HepG2 (cell line): ENCODE data around the gene ZC3H18. TPM values are rescaled to one million over a fixed set of nuclear protein-coding genes. Genes with fewer than 3 reads are reported as not detected.
A peak's percentile ranks its signal among the peaks of the same experiment; 100 is the strongest.

ENCODE experiments used
- CENPT ChIP-seq: sonication (generic); formaldehyde crosslinking; IDR thresholded peaks from 2 replicates; pipeline ENCODE4 v1.8.0; 2022; ENCODE audit warnings: low read depth, mild to moderate bottlenecking, moderate library complexity, missing genetic modification reagents
- DMTF1 ChIP-seq: sonication (generic); formaldehyde crosslinking; IDR thresholded peaks from 2 replicates; pipeline ENCODE4 v1.4.0; 2020; ENCODE audit warnings: mild to moderate bottlenecking, missing genetic modification reagents
- DZIP1 ChIP-seq: sonication (generic); formaldehyde crosslinking; IDR thresholded peaks from 2 replicates; pipeline ENCODE4 v1.5.0; 2020; ENCODE audit warnings: mild to moderate bottlenecking, missing genetic modification reagents
- ELF4 ChIP-seq: sonication (generic); formaldehyde crosslinking; IDR thresholded peaks from 2 replicates; pipeline ENCODE4 v1.5.0; 2020; ENCODE audit warnings: missing genetic modification reagents, mild to moderate bottlenecking, moderate library complexity, borderline replicate concordance
- HOXA3 ChIP-seq: sonication (generic); formaldehyde crosslinking; IDR thresholded peaks from 2 replicates; pipeline ENCODE4 v1.5.0; 2020; ENCODE audit warnings: missing genetic modification reagents
- MBD4 ChIP-seq: IDR thresholded peaks from 2 replicates; pipeline ENCODE4 v1.6.1; 2012; ENCODE audit warnings: low read length, inconsistent platforms, borderline replicate concordance
- PHB2 ChIP-seq: fragments of 450-650 bp; IDR thresholded peaks from 2 replicates; pipeline ENCODE4 v1.6.1; 2018; ENCODE audit not compliant: partially characterized antibody
- SP5 ChIP-seq: IDR thresholded peaks from 2 replicates; pipeline ENCODE4 v1.6.1; 2016; ENCODE audit warnings: low read depth, borderline replicate concordance
- TFE3 ChIP-seq: IDR thresholded peaks from 2 replicates; pipeline ENCODE4 v1.6.1; 2016
- ZBTB7A ChIP-seq: sonication (generic); formaldehyde crosslinking; IDR thresholded peaks from 2 replicates; pipeline ENCODE4 v1.8.0; 2022; ENCODE audit warnings: mild to moderate bottlenecking, missing genetic modification reagents
- ZFP91 ChIP-seq: sonication (generic); formaldehyde crosslinking; IDR thresholded peaks from 2 replicates; pipeline ENCODE4 v1.9.0; 2022; ENCODE audit warnings: missing genetic modification reagents, mild to moderate bottlenecking, borderline replicate concordance
- ZMAT3 ChIP-seq: sonication (generic); formaldehyde crosslinking; conservative IDR thresholded peaks from 2 replicates; pipeline ENCODE4 v1.7.0; 2021; ENCODE audit warnings: missing genetic modification reagents
- ZMYM4 ChIP-seq: sonication (generic); formaldehyde crosslinking; IDR thresholded peaks from 2 replicates; pipeline ENCODE4 v1.8.1; 2023; ENCODE audit warnings: mild to moderate bottlenecking, missing genetic modification reagents
- ZNF10 ChIP-seq: sonication (generic); formaldehyde crosslinking; IDR thresholded peaks from 2 replicates; pipeline ENCODE4 v1.4.0; 2020; ENCODE audit warnings: mild to moderate bottlenecking, low read depth, missing genetic modification reagents, borderline replicate concordance
- ZNF234 ChIP-seq: sonication (generic); formaldehyde crosslinking; conservative IDR thresholded peaks from 2 replicates; pipeline ENCODE4 v1.5.1; 2020; ENCODE audit warnings: mild to moderate bottlenecking, missing genetic modification reagents
- ZNF263 ChIP-seq: sonication (generic); formaldehyde crosslinking; IDR thresholded peaks from 2 replicates; pipeline ENCODE4 v1.4.0; 2020; ENCODE audit warnings: missing genetic modification reagents
- ZNF292 ChIP-seq: sonication (generic); formaldehyde crosslinking; IDR thresholded peaks from 2 replicates; pipeline ENCODE4 v1.8.1; 2022; ENCODE audit warnings: mild to moderate bottlenecking, low read depth, missing genetic modification reagents, borderline replicate concordance
- ZNF296 ChIP-seq: sonication (generic); formaldehyde crosslinking; conservative IDR thresholded peaks from 2 replicates; pipeline ENCODE4 v1.5.0; 2020; ENCODE audit warnings: mild to moderate bottlenecking, missing genetic modification reagents
- ZNF317 ChIP-seq: sonication (generic); formaldehyde crosslinking; IDR thresholded peaks from 2 replicates; pipeline ENCODE4 v1.5.0; 2020; ENCODE audit warnings: mild to moderate bottlenecking, missing genetic modification reagents
- ZNF558 ChIP-seq: sonication (generic); formaldehyde crosslinking; IDR thresholded peaks from 2 replicates; pipeline ENCODE4 v1.9.0; 2022; ENCODE audit warnings: mild to moderate bottlenecking, missing genetic modification reagents, borderline replicate concordance
- ZNF768 ChIP-seq: sonication (generic); formaldehyde crosslinking; IDR thresholded peaks from 2 replicates; pipeline ENCODE4 v1.4.0; 2020; ENCODE audit warnings: missing genetic modification reagents
- polyA plus RNA-seq, 8 experiments: library from polyadenylated mRNA; depleted of rRNA in 3 of 8; stranded (reverse) in 7 of 8; unstranded in 1 of 8; fragments of >200 nt; fragmentation: Illumina TruSeq in 4 of 8; extraction: Trizol in 4 of 8; gene quantifications; 2 replicates each; pipeline versions ENCODE4 v1.2.1 to v1.2.3, GENCODE V29; 2011 to 2016; ENCODE audit warnings: low read depth in 4 of 8, missing spikeins in 1 of 8, mixed read lengths in 1 of 8; ENCODE audit not compliant: insufficient read depth in 1 of 8
- total RNA-seq, 5 experiments: library from RNA; depleted of rRNA; stranded (reverse); fragments of >200 nt; fragmentation: Illumina TruSeq; extraction: Trizol; gene quantifications; 2 replicates each; pipeline ENCODE4 v1.2.3, GENCODE V29; 2016; ENCODE audit warnings: low read depth in 1 of 5

Gene ZC3H18
- total and polyA plus RNA-seq, 2 of the 13 experiments (the other 11 are each of a cell fraction or from before 2014, with no cell fraction given) = 11.2 to 27.4 TPM

GRCh38 chr16:88649924-88650748 is 79.9 kb downstream of the ZC3H18 start (continued):
- peak; percentile 47; the same call in 1 of the 2 replicates for TF ChIP-seq ZFP91 (CRISPR knock-in tag)
- TF ChIP-seq HOXA3 = peak; percentile 36
- TF ChIP-seq ZNF292 (CRISPR knock-in tag) = 0 out of 2 replicates have a peak, but pooled peaks have one; percentile 0
- no peak for TF ChIP-seq ZNF10 (CRISPR knock-in tag)
- no peak for TF ChIP-seq MBD4
- TF ChIP-seq ZBTB7A = peak; percentile 67; the same call in 1 of the 2 replicates
- peak; percentile 82; the same call in 1 of the 2 replicates for TF ChIP-seq ZNF296 (CRISPR knock-in tag)
- no peak for TF ChIP-seq DMTF1
- TF ChIP-seq ZNF768 (CRISPR knock-in tag) = peak; percentile 14; the same call in 1 of the 2 replicates
- TF ChIP-seq PHB2 = no peak
- no peak; the same call in 1 of the 2 replicates for TF ChIP-seq CENPT (CRISPR knock-in tag)
- no peak for TF ChIP-seq ZMAT3
- no peak for TF ChIP-seq ELF4 (CRISPR knock-in tag)
- TF ChIP-seq ZNF317 (CRISPR knock-in tag) = peak; percentile 46; the same call in 1 of the 2 replicates
- 0 out of 2 replicates have a peak, but pooled peaks have one; percentile 13 for TF ChIP-seq TFE3
- peak; percentile 13; the same call in 1 of the 2 replicates for TF ChIP-seq ZMYM4 (CRISPR knock-in tag)
- TF ChIP-seq ZNF263 = peak; percentile 90
- peak; percentile 15; the same call in 1 of the 2 replicates for TF ChIP-seq SP5 (CRISPR knock-in tag)
- TF ChIP-seq ZNF234 (CRISPR knock-in tag) = 0 out of 2 replicates have a peak, but pooled peaks have one; percentile 8
- TF ChIP-seq ZNF558 = peak; percentile 39; the same call in 1 of the 2 replicates
- 0 out of 2 replicates have a peak, but pooled peaks have one; percentile 81 for TF ChIP-seq DZIP1 (CRISPR knock-in tag)
